Vagina (tissue), 2 donors: ENCODE data around the gene CYB5R3.

ENCODE experiments used
- POLR2A ChIP-seq, 2 donors: fragments of 450-650 bp; IDR thresholded peaks; one replicate each; pipeline ENCODE4 v1.6.1; 2017; ENCODE audit warnings: antibody characterized with exemption in 2 of 2, mild to moderate bottlenecking in 2 of 2, moderate library complexity in 2 of 2
- TF ChIP-seq, protein P1 (sequence below), 3 experiments: fragments of 450-650 bp in 2 of 3; fragments of 200-600 bp in 1 of 3; sonication (generic) in 1 of 3; IDR thresholded peaks; one replicate each; pipeline ENCODE4 v1.5.1; 2017 to 2019; ENCODE audit warnings: antibody characterized with exemption in 3 of 3, mild to moderate bottlenecking in 2 of 3, moderate library complexity in 2 of 3

DNA sequence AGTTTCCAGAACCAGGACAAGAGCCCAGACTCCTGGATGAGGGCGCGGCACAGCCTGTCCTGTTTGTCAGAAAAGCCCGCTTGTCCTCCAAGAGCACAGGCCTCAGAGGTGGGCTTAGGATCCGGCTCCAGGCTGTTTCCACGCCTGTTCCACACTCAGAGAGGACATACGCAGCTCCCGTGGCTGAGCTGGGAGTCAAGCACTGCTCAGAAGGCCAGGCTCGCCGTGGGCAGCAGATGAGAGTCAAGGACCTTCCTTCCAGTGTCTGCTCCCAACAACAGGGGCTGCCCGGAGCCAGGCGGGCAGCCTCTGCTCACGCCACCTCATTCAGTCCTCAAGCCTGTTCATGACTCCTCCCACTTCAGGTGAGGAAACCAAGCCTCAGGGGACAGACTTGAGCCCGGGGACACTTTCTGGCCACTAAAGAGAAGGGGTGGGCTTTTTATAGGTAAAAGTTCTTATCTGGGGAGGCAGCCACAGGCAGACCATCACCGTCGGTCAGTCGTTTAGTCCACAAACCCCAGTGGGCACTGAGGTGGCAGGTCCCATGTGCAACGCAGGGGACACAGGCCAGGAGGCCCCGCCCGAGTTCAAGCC is 3.8 kb downstream of the CYB5R3 start:
- TF ChIP-seq, protein P1, sequence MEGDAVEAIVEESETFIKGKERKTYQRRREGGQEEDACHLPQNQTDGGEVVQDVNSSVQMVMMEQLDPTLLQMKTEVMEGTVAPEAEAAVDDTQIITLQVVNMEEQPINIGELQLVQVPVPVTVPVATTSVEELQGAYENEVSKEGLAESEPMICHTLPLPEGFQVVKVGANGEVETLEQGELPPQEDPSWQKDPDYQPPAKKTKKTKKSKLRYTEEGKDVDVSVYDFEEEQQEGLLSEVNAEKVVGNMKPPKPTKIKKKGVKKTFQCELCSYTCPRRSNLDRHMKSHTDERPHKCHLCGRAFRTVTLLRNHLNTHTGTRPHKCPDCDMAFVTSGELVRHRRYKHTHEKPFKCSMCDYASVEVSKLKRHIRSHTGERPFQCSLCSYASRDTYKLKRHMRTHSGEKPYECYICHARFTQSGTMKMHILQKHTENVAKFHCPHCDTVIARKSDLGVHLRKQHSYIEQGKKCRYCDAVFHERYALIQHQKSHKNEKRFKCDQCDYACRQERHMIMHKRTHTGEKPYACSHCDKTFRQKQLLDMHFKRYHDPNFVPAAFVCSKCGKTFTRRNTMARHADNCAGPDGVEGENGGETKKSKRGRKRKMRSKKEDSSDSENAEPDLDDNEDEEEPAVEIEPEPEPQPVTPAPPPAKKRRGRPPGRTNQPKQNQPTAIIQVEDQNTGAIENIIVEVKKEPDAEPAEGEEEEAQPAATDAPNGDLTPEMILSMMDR (IDR thresholded peaks at IDR 0.05): no peak
- TF ChIP-seq POLR2A (IDR thresholded peaks at IDR 0.05): no peak
